ENCODE data around the gene CRYBA2. TPM values are rescaled to one million over a fixed set of nuclear protein-coding genes. Genes with fewer than 3 reads are reported as not detected.

CRYBA2 gene
- total RNA-seq, 1 experiment from 2014 or later = not detected

DNA sequence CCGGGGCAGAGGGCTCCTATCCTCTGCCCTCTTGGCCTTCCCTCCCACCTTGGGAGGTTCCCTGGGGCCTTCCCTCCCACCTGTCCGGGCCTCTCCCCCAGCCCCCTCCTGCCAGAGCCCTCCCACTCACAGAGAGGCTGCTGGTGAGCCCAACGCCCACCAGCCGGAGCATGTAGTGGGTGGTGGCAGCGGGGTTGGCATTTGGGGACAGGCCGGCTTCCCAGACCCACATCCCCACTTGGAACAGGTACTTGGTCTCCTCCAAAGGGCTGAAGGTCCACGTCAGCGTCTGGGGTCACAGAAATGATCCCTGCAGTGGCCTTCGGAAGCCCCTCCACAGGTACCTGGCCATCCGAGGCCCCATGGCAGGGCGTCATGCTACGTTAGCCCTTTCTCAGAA is 28.8 kb upstream of the CRYBA2 start:
- H3K79me2 ChIP-seq (ENCODE audit: low read depth) = no peaks in the 10 kb centered on the region
- no peak overlapping the region for H3K4me2 ChIP-seq
- H4K20me1 ChIP-seq (ENCODE audit: insufficient read depth) = no peaks in the 10 kb centered on the region
- H3K27ac ChIP-seq = no peak overlapping the region
- H3K4me3 ChIP-seq = no peak overlapping the region
- DNase-seq = no peak
- intact Hi-C loops (cut with micrococcal nuclease; ENCODE audit: unreplicated experiment) = no loop called here
- no peaks in the 10 kb centered on the region for H3K9me2 ChIP-seq (ENCODE audit: insufficient read depth)
- no TSS peak for BruUV-seq (replicated peaks)
- no peaks in the 10 kb centered on the region for H3K36me3 ChIP-seq (ENCODE audit: low read depth)
- H3F3A ChIP-seq (ENCODE audit: insufficient read depth, low read depth) = no peaks in the 10 kb centered on the region
- no peak for TF ChIP-seq EZH2 (IDR thresholded peaks at IDR 0.05; ENCODE audit: low read depth)
- TF ChIP-seq, protein P1, sequence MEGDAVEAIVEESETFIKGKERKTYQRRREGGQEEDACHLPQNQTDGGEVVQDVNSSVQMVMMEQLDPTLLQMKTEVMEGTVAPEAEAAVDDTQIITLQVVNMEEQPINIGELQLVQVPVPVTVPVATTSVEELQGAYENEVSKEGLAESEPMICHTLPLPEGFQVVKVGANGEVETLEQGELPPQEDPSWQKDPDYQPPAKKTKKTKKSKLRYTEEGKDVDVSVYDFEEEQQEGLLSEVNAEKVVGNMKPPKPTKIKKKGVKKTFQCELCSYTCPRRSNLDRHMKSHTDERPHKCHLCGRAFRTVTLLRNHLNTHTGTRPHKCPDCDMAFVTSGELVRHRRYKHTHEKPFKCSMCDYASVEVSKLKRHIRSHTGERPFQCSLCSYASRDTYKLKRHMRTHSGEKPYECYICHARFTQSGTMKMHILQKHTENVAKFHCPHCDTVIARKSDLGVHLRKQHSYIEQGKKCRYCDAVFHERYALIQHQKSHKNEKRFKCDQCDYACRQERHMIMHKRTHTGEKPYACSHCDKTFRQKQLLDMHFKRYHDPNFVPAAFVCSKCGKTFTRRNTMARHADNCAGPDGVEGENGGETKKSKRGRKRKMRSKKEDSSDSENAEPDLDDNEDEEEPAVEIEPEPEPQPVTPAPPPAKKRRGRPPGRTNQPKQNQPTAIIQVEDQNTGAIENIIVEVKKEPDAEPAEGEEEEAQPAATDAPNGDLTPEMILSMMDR (conservative IDR thresholded peaks at IDR 0.05) = no peak
- POLR2A ChIA-PET (ENCODE audit: unreplicated experiment) = no interaction called here
- no peaks in the 10 kb centered on the region for H3K9me3 ChIP-seq (ENCODE audit: insufficient read depth, low read depth)
- H2AFZ ChIP-seq = no peak overlapping the region
- H3K27me3 ChIP-seq (ENCODE audit: insufficient read depth, low read depth) = peaks cover 64% of the 10 kb centered on the region
- no peaks in the 10 kb centered on the region for H3K4me1 ChIP-seq (replicated peaks; ENCODE audit: insufficient read depth)
- CTCF ChIA-PET = no interaction called here

DNA sequence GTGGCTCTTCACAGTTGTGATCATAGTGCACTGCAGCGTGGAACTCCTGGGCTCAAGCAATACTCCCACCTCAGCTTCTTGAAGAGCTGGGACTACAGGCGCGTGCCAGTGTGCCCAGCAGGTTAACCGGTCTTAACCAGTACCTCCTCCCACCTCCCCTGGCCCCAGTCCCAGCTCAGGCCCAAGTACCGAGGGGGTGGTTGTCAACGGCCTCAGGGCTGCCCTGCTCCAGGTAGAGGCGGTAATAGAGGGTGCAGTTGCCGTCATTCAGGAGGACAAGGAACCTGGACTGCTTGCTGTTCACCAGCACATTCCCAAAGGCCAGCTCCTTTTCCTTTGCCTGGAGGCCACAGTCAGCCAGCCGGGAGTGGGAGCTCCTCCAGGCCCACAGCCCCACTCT is 28.4 kb upstream of the CRYBA2 start:
- Histone ChIP-seq H3K4me1 (replicated peaks; ENCODE audit: insufficient read depth) (no peaks in the 10 kb centered on the region), H3K9me2 (ENCODE audit: insufficient read depth) (no peaks in the 10 kb centered on the region), H3K4me3 (no peak overlapping the region), H2AFZ (no peak overlapping the region), H3F3A (ENCODE audit: insufficient read depth, low read depth) (no peaks in the 10 kb centered on the region), H3K36me3 (ENCODE audit: low read depth) (no peaks in the 10 kb centered on the region), H3K9me3 (ENCODE audit: insufficient read depth, low read depth) (no peaks in the 10 kb centered on the region), H3K27ac (no peak overlapping the region), H3K4me2 (no peak overlapping the region), H3K79me2 (ENCODE audit: low read depth) (no peaks in the 10 kb centered on the region), H3K27me3 (ENCODE audit: insufficient read depth, low read depth) (peaks cover 64% of the 10 kb centered on the region), H4K20me1 (ENCODE audit: insufficient read depth) (no peaks in the 10 kb centered on the region)
- no TSS peak for BruUV-seq (replicated peaks)
- ChIA-PET CTCF (no interaction called here), POLR2A (ENCODE audit: unreplicated experiment) (no interaction called here)
- TF ChIP-seq, protein P1 (conservative IDR thresholded peaks at IDR 0.05) = no peak
- TF ChIP-seq EZH2 (IDR thresholded peaks at IDR 0.05; ENCODE audit: low read depth) = no peak
- DNase-seq = no peak
- intact Hi-C loops (cut with micrococcal nuclease; ENCODE audit: unreplicated experiment) = no loop called here

DNA sequence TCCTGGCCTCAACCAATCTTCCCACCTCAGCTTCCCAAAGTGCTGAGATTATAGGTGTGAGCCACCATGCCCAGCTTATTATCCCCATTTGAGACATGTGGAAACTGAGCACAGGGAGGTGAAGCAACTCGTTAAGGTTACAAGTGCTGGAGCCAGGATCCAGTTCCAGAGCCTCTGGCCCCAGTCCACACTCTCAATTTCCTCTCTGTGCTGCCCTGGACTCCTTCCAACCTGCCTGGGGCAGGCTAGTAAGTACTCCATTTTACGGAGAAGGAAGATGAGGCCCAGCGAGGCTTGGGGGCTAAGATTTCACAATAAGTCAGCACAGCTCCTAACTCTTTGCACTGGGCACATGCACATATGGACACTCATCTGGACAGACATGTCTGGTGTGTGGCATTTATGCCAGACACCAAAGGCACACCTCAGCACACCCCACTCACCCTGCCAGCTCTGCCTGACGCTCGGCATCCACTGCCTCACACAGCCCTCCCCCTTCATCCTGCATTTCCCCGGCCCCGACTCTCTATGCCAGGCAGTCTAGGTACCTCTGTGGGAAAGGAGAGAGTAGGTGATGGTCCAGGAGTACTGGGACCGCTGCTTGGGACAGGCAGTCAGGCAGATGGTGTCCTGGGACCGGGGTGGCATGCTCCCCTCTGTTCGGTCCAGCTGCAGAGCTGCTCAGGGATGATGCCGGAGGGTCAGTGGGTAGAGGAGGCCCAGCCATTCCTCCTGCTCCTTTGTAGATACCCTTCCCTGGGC is 27.6 kb upstream of the CRYBA2 start:
- Histone ChIP-seq H3K27ac (no peak overlapping the region), H3K79me2 (ENCODE audit: low read depth) (no peaks in the 10 kb centered on the region), H3K4me2 (no peak overlapping the region), H3K27me3 (ENCODE audit: insufficient read depth, low read depth) (peaks cover 61% of the 10 kb centered on the region), H3K9me3 (ENCODE audit: insufficient read depth, low read depth) (no peaks in the 10 kb centered on the region), H4K20me1 (ENCODE audit: insufficient read depth) (no peaks in the 10 kb centered on the region), H2AFZ (no peak overlapping the region), H3K9me2 (ENCODE audit: insufficient read depth) (no peaks in the 10 kb centered on the region), H3K36me3 (ENCODE audit: low read depth) (no peaks in the 10 kb centered on the region), H3F3A (ENCODE audit: insufficient read depth, low read depth) (no peaks in the 10 kb centered on the region), H3K4me1 (replicated peaks; ENCODE audit: insufficient read depth) (no peaks in the 10 kb centered on the region), H3K4me3 (no peak overlapping the region)
- BruUV-seq (replicated peaks) = no TSS peak
- ChIA-PET POLR2A (ENCODE audit: unreplicated experiment) (no interaction called here), CTCF (no interaction called here)
- DNase-seq = no peak
- TF ChIP-seq, protein P1 (conservative IDR thresholded peaks at IDR 0.05) = no peak
- TF ChIP-seq EZH2 (IDR thresholded peaks at IDR 0.05; ENCODE audit: low read depth) = no peak
- intact Hi-C loops (cut with micrococcal nuclease; ENCODE audit: unreplicated experiment) = no loop called here
